ENCODE results near the gene ZNF304.

- TF ChIP-seq EZH2 (IDR thresholded peaks at IDR 0.05; ENCODE audit: insufficient read depth, low read length), result no peak
- TF ChIP-seq, protein P1, sequence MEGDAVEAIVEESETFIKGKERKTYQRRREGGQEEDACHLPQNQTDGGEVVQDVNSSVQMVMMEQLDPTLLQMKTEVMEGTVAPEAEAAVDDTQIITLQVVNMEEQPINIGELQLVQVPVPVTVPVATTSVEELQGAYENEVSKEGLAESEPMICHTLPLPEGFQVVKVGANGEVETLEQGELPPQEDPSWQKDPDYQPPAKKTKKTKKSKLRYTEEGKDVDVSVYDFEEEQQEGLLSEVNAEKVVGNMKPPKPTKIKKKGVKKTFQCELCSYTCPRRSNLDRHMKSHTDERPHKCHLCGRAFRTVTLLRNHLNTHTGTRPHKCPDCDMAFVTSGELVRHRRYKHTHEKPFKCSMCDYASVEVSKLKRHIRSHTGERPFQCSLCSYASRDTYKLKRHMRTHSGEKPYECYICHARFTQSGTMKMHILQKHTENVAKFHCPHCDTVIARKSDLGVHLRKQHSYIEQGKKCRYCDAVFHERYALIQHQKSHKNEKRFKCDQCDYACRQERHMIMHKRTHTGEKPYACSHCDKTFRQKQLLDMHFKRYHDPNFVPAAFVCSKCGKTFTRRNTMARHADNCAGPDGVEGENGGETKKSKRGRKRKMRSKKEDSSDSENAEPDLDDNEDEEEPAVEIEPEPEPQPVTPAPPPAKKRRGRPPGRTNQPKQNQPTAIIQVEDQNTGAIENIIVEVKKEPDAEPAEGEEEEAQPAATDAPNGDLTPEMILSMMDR (IDR thresholded peaks at IDR 0.05; ENCODE audit: insufficient read depth, low read depth, low read length), result no peak
These were observed 31.9 kb downstream of the ZNF304 start for GRCh38 chr19:57382806-57383488.

Data from astrocyte (in vitro differentiated cells and primary cell).